Measurements from ENCODE around the gene HINT2. TPM values are rescaled to one million over a fixed set of nuclear protein-coding genes. Genes with fewer than 3 reads are reported as not detected.
A peak's percentile ranks its signal among the peaks of the same experiment; 100 is the strongest.

HINT2 gene
- 10 to 100 TPM; 67.8 to 72.6 TPM for total RNA-seq

GRCh38 chr9:35814841-35815543, at the start of gene HINT2:
Gene HINT2, minus strand, starts transcription at chr9:35815042. Its CDS starts 63 bp downstream, at chr9:35814979.
- ChIA-PET CTCF (interaction anchor here (0.6 to 4.6 kb wide), 12 partner anchors 11 to 788 kb away, joined by 3 to 35 read pairs (median 4); partner anchors contain the start of gene FAM221B), POLR2A (interaction anchor here (0.6 to 2.0 kb wide), 4 partner anchors 11 to 85 kb away, joined by 3 to 7 read pairs (median 4); partner anchors contain the start of genes CREB3, FAM221B, TLN1 and TMEM8B)
- Mint-ChIP-seq H3K9me3 (no peaks in the 10 kb centered on the region), H3K4me1 (ENCODE audit: low read depth) (peaks cover 33% of the 10 kb centered on the region), H3K27ac (peak within 1 kb of the TSS; percentile 93), H3K4me3 (peak within 1 kb of the TSS; percentile 96), H3K36me3 (peaks cover 4% of the 10 kb centered on the region), H3K27me3 (no peaks in the 10 kb centered on the region)
- peak; percentile 99 for DNase-seq
- intact Hi-C loops (cut with micrococcal nuclease): loop anchor here (1.0 to 5.0 kb wide), 8 partner anchors 11 to 703 kb away; partner anchors contain the start of genes CCDC107, CREB3, RMRP and TLN1

GRCh38 chr9:35863583-35863982, 48.7 kb upstream of the HINT2 start:
- intact Hi-C loops (cut with micrococcal nuclease): no loop called here
- no peak for DNase-seq
- Mint-ChIP-seq H3K27ac (no peak overlapping the region), H3K4me1 (ENCODE audit: low read depth) (no peaks in the 10 kb centered on the region), H3K9me3 (no peaks in the 10 kb centered on the region), H3K4me3 (no peak overlapping the region), H3K36me3 (no peaks in the 10 kb centered on the region), H3K27me3 (peaks cover 15% of the 10 kb centered on the region)
- ChIA-PET POLR2A (no interaction called here), CTCF (interaction anchor here (0.8 to 2.9 kb wide), 2 partner anchors 19 to 73 kb away, joined by 4 to 19 read pairs; no protein-coding TSS in a partner anchor)

- POLR2A ChIA-PET: no interaction called here
- Mint-ChIP-seq H3K27me3 (peaks cover 15% of the 10 kb centered on the region), H3K36me3 (no peaks in the 10 kb centered on the region), H3K4me1 (ENCODE audit: low read depth) (no peaks in the 10 kb centered on the region), H3K27ac (no peak overlapping the region), H3K4me3 (no peak overlapping the region), H3K9me3 (no peaks in the 10 kb centered on the region)
- intact Hi-C loops (cut with micrococcal nuclease): no loop called here
- DNase-seq: no peak
- CTCF ChIA-PET: interaction anchor here (2.9 kb wide), 1 partner anchor 20 kb away, joined by 19 read pairs; no protein-coding TSS in a partner anchor
These were observed 47.5 kb upstream of the HINT2 start for GRCh38 chr9:35862328-35862727.

- CTCF ChIA-PET: interaction anchor here (1.2 to 1.8 kb wide), 3 partner anchors 21 to 71 kb away, joined by 5 to 6 read pairs (median 5); no protein-coding TSS in a partner anchor
- Mint-ChIP-seq H3K4me3 (no peak overlapping the region), H3K36me3 (no peaks in the 10 kb centered on the region), H3K9me3 (no peaks in the 10 kb centered on the region), H3K27ac (no peak overlapping the region), H3K4me1 (ENCODE audit: low read depth) (no peaks in the 10 kb centered on the region), H3K27me3 (peaks cover 15% of the 10 kb centered on the region)
- POLR2A ChIA-PET: no interaction called here
- no peak for DNase-seq
- intact Hi-C loops (cut with micrococcal nuclease): no loop called here
These were observed 46.5 kb upstream of the HINT2 start for GRCh38 chr9:35861161-35861897.

- no peaks in the 10 kb centered on the region for H3K9me3 Mint-ChIP-seq
- no peak for DNase-seq
- peaks cover 15% of the 10 kb centered on the region for H3K27me3 Mint-ChIP-seq
- intact Hi-C loops (cut with micrococcal nuclease): no loop called here
- no peaks in the 10 kb centered on the region for H3K4me1 Mint-ChIP-seq (ENCODE audit: low read depth)
- H3K36me3 Mint-ChIP-seq: no peaks in the 10 kb centered on the region
- no peak overlapping the region for H3K27ac Mint-ChIP-seq
- CTCF ChIA-PET: interaction anchor here (1.5 to 1.8 kb wide), 2 partner anchors 34 to 70 kb away, joined by 5 read pairs; no protein-coding TSS in a partner anchor
- H3K4me3 Mint-ChIP-seq: no peak overlapping the region
- POLR2A ChIA-PET: no interaction called here
These were observed 45.1 kb upstream of the HINT2 start for GRCh38 chr9:35859990-35860339.

- H3K4me1 Mint-ChIP-seq (ENCODE audit: low read depth): no peaks in the 10 kb centered on the region
- peaks cover 15% of the 10 kb centered on the region for H3K27me3 Mint-ChIP-seq
- ChIA-PET POLR2A (no interaction called here), CTCF (interaction anchor here (0.9 to 1.2 kb wide), 2 partner anchors 24 to 69 kb away, joined by 4 to 5 read pairs; no protein-coding TSS in a partner anchor)
- no peaks in the 10 kb centered on the region for H3K36me3 Mint-ChIP-seq
- no peaks in the 10 kb centered on the region for H3K9me3 Mint-ChIP-seq
- intact Hi-C loops (cut with micrococcal nuclease): no loop called here
- DNase-seq: peak; percentile 45
- no peak overlapping the region for H3K27ac Mint-ChIP-seq
- no peak overlapping the region for H3K4me3 Mint-ChIP-seq
These were observed 44.6 kb upstream of the HINT2 start for GRCh38 chr9:35859310-35859989.

- Mint-ChIP-seq H3K27ac (no peak overlapping the region), H3K36me3 (no peaks in the 10 kb centered on the region), H3K9me3 (no peaks in the 10 kb centered on the region), H3K27me3 (peaks cover 11% of the 10 kb centered on the region), H3K4me3 (no peak overlapping the region), H3K4me1 (ENCODE audit: low read depth) (no peaks in the 10 kb centered on the region)
- CTCF ChIA-PET: interaction anchor here (0.6 to 2.0 kb wide), 4 partner anchors 23 to 68 kb away, joined by 3 to 9 read pairs (median 4); no protein-coding TSS in a partner anchor
- POLR2A ChIA-PET: no interaction called here
- DNase-seq: no peak
- intact Hi-C loops (cut with micrococcal nuclease): no loop called here
These were observed 43.6 kb upstream of the HINT2 start for GRCh38 chr9:35858458-35858857.

GRCh38 chr9:35856882-35857281, 42.0 kb upstream of the HINT2 start:
- POLR2A ChIA-PET: no interaction called here
- Mint-ChIP-seq H3K36me3 (no peaks in the 10 kb centered on the region), H3K27ac (no peak overlapping the region), H3K4me1 (ENCODE audit: low read depth) (no peaks in the 10 kb centered on the region), H3K27me3 (peaks cover 6% of the 10 kb centered on the region), H3K9me3 (no peaks in the 10 kb centered on the region), H3K4me3 (no peak overlapping the region)
- CTCF ChIA-PET: interaction anchor here (1.0 to 2.3 kb wide), 3 partner anchors 21 to 67 kb away, joined by 4 to 9 read pairs (median 9); no protein-coding TSS in a partner anchor
- no peak for DNase-seq
- intact Hi-C loops (cut with micrococcal nuclease): no loop called here

- H3K27me3 Mint-ChIP-seq: peaks cover under 1% of the 10 kb centered on the region
- ChIA-PET CTCF (interaction anchor here (1.0 to 2.3 kb wide), 4 partner anchors 21 to 66 kb away, joined by 3 to 9 read pairs (median 6); no protein-coding TSS in a partner anchor), POLR2A (no interaction called here)
- intact Hi-C loops (cut with micrococcal nuclease): no loop called here
- no peak overlapping the region for H3K4me3 Mint-ChIP-seq
- no peaks in the 10 kb centered on the region for H3K36me3 Mint-ChIP-seq
- no peaks in the 10 kb centered on the region for H3K4me1 Mint-ChIP-seq (ENCODE audit: low read depth)
- no peaks in the 10 kb centered on the region for H3K9me3 Mint-ChIP-seq
- no peak overlapping the region for H3K27ac Mint-ChIP-seq
- no peak for DNase-seq
These were observed 41.4 kb upstream of the HINT2 start for GRCh38 chr9:35856206-35856605.

GRCh38 chr9:35854091-35854762, 39.4 kb upstream of the HINT2 start:
- H3K36me3 Mint-ChIP-seq: no peaks in the 10 kb centered on the region
- no peaks in the 10 kb centered on the region for H3K9me3 Mint-ChIP-seq
- CTCF ChIA-PET: interaction anchor here (0.6 kb wide), 1 partner anchor 106 kb away, joined by 3 read pairs; the partner anchor contains the start of genes GBA2 and RGP1
- H3K4me3 Mint-ChIP-seq: no peak overlapping the region
- no peak overlapping the region for H3K27ac Mint-ChIP-seq
- intact Hi-C loops (cut with micrococcal nuclease): no loop called here
- no peaks in the 10 kb centered on the region for H3K4me1 Mint-ChIP-seq (ENCODE audit: low read depth)
- no peak for DNase-seq
- no peaks in the 10 kb centered on the region for H3K27me3 Mint-ChIP-seq
- POLR2A ChIA-PET: no interaction called here

Measured in activated CD4-positive, alpha-beta memory T cell treated with anti-CD3 and anti-CD28 coated beads for 36 hours (primary cell).